Measurements from ENCODE around the gene HS6ST3.

HS6ST3 gene

GRCh38 chr13:96730676-96731075, 640.8 kb downstream of the HS6ST3 start:
- no peaks in the 10 kb centered on the region for H3K27me3 ChIP-seq (ENCODE audit: insufficient read depth, poor library complexity, severe bottlenecking)
- no peaks in the 10 kb centered on the region for H3K9me3 ChIP-seq (ENCODE audit: severe bottlenecking)
- TF ChIP-seq CTCF (IDR thresholded peaks at IDR 0.05; ENCODE audit: poor library complexity, severe bottlenecking): no peak
- DNase-seq (ENCODE audit: low spot score): no peak
- H3K36me3 ChIP-seq (ENCODE audit: low read depth): no peaks in the 10 kb centered on the region
- no peak overlapping the region for H3K4me3 ChIP-seq (ENCODE audit: severe bottlenecking)
- ATAC-seq (ENCODE audit: low read depth): no peak
- no peak overlapping the region for H3K27ac ChIP-seq (ENCODE audit: poor library complexity, severe bottlenecking)
- H3K4me1 ChIP-seq (ENCODE audit: insufficient read depth, poor library complexity, severe bottlenecking): no peaks in the 10 kb centered on the region

GRCh38 chr13:96734499-96734898, 644.6 kb downstream of the HS6ST3 start:
- H3K9me3 ChIP-seq (ENCODE audit: severe bottlenecking): no peaks in the 10 kb centered on the region
- no peak overlapping the region for H3K4me3 ChIP-seq (ENCODE audit: severe bottlenecking)
- no peak overlapping the region for H3K27ac ChIP-seq (ENCODE audit: poor library complexity, severe bottlenecking)
- no peak for DNase-seq (ENCODE audit: low spot score)
- no peaks in the 10 kb centered on the region for H3K27me3 ChIP-seq (ENCODE audit: insufficient read depth, poor library complexity, severe bottlenecking)
- TF ChIP-seq CTCF (IDR thresholded peaks at IDR 0.05; ENCODE audit: poor library complexity, severe bottlenecking): no peak
- no peak for ATAC-seq (ENCODE audit: low read depth)
- no peaks in the 10 kb centered on the region for H3K36me3 ChIP-seq (ENCODE audit: low read depth)
- no peaks in the 10 kb centered on the region for H3K4me1 ChIP-seq (ENCODE audit: insufficient read depth, poor library complexity, severe bottlenecking)

GRCh38 chr13:96741779-96742178, 651.9 kb downstream of the HS6ST3 start:
- Histone ChIP-seq H3K4me1 (ENCODE audit: insufficient read depth, poor library complexity, severe bottlenecking) (no peaks in the 10 kb centered on the region), H3K27me3 (ENCODE audit: insufficient read depth, poor library complexity, severe bottlenecking) (no peaks in the 10 kb centered on the region), H3K36me3 (ENCODE audit: low read depth) (no peaks in the 10 kb centered on the region), H3K9me3 (ENCODE audit: severe bottlenecking) (no peaks in the 10 kb centered on the region), H3K27ac (ENCODE audit: poor library complexity, severe bottlenecking) (no peak overlapping the region), H3K4me3 (ENCODE audit: severe bottlenecking) (no peak overlapping the region)
- no peak for ATAC-seq (ENCODE audit: low read depth)
- no peak for TF ChIP-seq CTCF (IDR thresholded peaks at IDR 0.05; ENCODE audit: poor library complexity, severe bottlenecking)
- DNase-seq (ENCODE audit: low spot score): no peak

GRCh38 chr13:96743296-96744089, 653.6 kb downstream of the HS6ST3 start:
- Histone ChIP-seq H3K9me3 (ENCODE audit: severe bottlenecking) (no peaks in the 10 kb centered on the region), H3K4me1 (ENCODE audit: insufficient read depth, poor library complexity, severe bottlenecking) (no peaks in the 10 kb centered on the region), H3K36me3 (ENCODE audit: low read depth) (no peaks in the 10 kb centered on the region), H3K27ac (ENCODE audit: poor library complexity, severe bottlenecking) (no peak overlapping the region), H3K4me3 (ENCODE audit: severe bottlenecking) (no peak overlapping the region), H3K27me3 (ENCODE audit: insufficient read depth, poor library complexity, severe bottlenecking) (no peaks in the 10 kb centered on the region)
- DNase-seq (ENCODE audit: low spot score) (no peak), ATAC-seq (ENCODE audit: low read depth) (no peak)
- TF ChIP-seq CTCF (IDR thresholded peaks at IDR 0.05; ENCODE audit: poor library complexity, severe bottlenecking): no peak
